IPS-20b (cell line): ENCODE measurements around the gene SDCCAG8.

Experiments used
- H3K27ac ChIP-seq: one replicate; pipeline ENCODE4 v1.5.1; 2013; ENCODE audit warnings: low read length
- H3K27me3 ChIP-seq: 2 replicates; pipeline ENCODE4 v1.6.1; 2013; ENCODE audit warnings: mild to moderate bottlenecking, low read length, inconsistent platforms; ENCODE audit not compliant: insufficient read depth
- H3K36me3 ChIP-seq: 2 replicates; pipeline ENCODE4 v1.6.1; 2013; ENCODE audit warnings: low read depth, mild to moderate bottlenecking, inconsistent platforms, low read length, moderate library complexity; ENCODE audit not compliant: insufficient read depth
- H3K4me1 ChIP-seq: 2 replicates; pipeline ENCODE4 v1.6.1; 2013; ENCODE audit warnings: mild to moderate bottlenecking, control low read depth, inconsistent platforms, low read length, moderate library complexity; ENCODE audit not compliant: insufficient read depth
- H3K4me3 ChIP-seq: 2 replicates; pipeline ENCODE4 v1.5.1; 2013; ENCODE audit warnings: mild to moderate bottlenecking, low read length, inconsistent platforms
- H3K9ac ChIP-seq: 2 replicates; pipeline ENCODE4 v1.6.1; 2013; ENCODE audit warnings: low read depth, mild to moderate bottlenecking, inconsistent platforms, low read length, moderate library complexity
- H3K9me3 ChIP-seq: 2 replicates; pipeline ENCODE4 v1.6.1; 2013; ENCODE audit warnings: mild to moderate bottlenecking, low read depth, low read length, inconsistent platforms; ENCODE audit not compliant: insufficient read depth

The SDCCAG8 gene

GRCh38 chr1:243415663-243416408 is 160.0 kb downstream of the SDCCAG8 start:
- Histone ChIP-seq H3K9ac (no peak overlapping the region), H3K27ac (no peak overlapping the region), H3K27me3 (no peaks in the 10 kb centered on the region), H3K9me3 (no peaks in the 10 kb centered on the region), H3K4me1 (peaks cover 10% of the 10 kb centered on the region; the same call in 1 of the 2 replicates), H3K36me3 (no peaks in the 10 kb centered on the region), H3K4me3 (no peak overlapping the region)

- no peaks in the 10 kb centered on the region for H3K36me3 ChIP-seq
- no peaks in the 10 kb centered on the region for H3K9me3 ChIP-seq
- no peak overlapping the region for H3K27ac ChIP-seq
- H3K27me3 ChIP-seq, result no peaks in the 10 kb centered on the region
- H3K4me3 ChIP-seq, result no peak overlapping the region
- H3K4me1 ChIP-seq, result peaks cover 14% of the 10 kb centered on the region; the same call in 1 of the 2 replicates
- H3K9ac ChIP-seq, result no peak overlapping the region
Observed at GRCh38 chr1:243416495-243416894, 160.7 kb downstream of the SDCCAG8 start.

- no peak overlapping the region for H3K9ac ChIP-seq
- H3K27ac ChIP-seq, result no peak overlapping the region
- no peaks in the 10 kb centered on the region for H3K9me3 ChIP-seq
- H3K27me3 ChIP-seq, result no peaks in the 10 kb centered on the region
- no peaks in the 10 kb centered on the region for H3K36me3 ChIP-seq
- H3K4me3 ChIP-seq, result no peak overlapping the region
- H3K4me1 ChIP-seq, result peaks cover 7% of the 10 kb centered on the region; the same call in 1 of the 2 replicates
Observed at GRCh38 chr1:243420016-243420945, 164.4 kb downstream of the SDCCAG8 start.

- no peaks in the 10 kb centered on the region for H3K36me3 ChIP-seq
- H3K27ac ChIP-seq, result no peak overlapping the region
- no peak overlapping the region for H3K4me3 ChIP-seq
- peaks cover 5% of the 10 kb centered on the region; the same call in 1 of the 2 replicates for H3K4me1 ChIP-seq
- no peaks in the 10 kb centered on the region for H3K27me3 ChIP-seq
- H3K9me3 ChIP-seq, result no peaks in the 10 kb centered on the region
- no peak overlapping the region for H3K9ac ChIP-seq
Observed at GRCh38 chr1:243420946-243421685, 165.3 kb downstream of the SDCCAG8 start.

GRCh38 chr1:243421784-243422183 is 165.9 kb downstream of the SDCCAG8 start:
- H3K27me3 ChIP-seq, result no peaks in the 10 kb centered on the region
- no peak overlapping the region for H3K4me3 ChIP-seq
- no peaks in the 10 kb centered on the region for H3K36me3 ChIP-seq
- no peak overlapping the region for H3K9ac ChIP-seq
- no peak overlapping the region for H3K27ac ChIP-seq
- peaks cover 5% of the 10 kb centered on the region; the same call in 1 of the 2 replicates for H3K4me1 ChIP-seq
- no peaks in the 10 kb centered on the region for H3K9me3 ChIP-seq

- H3K36me3 ChIP-seq, result no peaks in the 10 kb centered on the region
- no peaks in the 10 kb centered on the region for H3K27me3 ChIP-seq
- no peak overlapping the region for H3K9ac ChIP-seq
- peaks cover 5% of the 10 kb centered on the region; the same call in 1 of the 2 replicates for H3K4me1 ChIP-seq
- H3K9me3 ChIP-seq, result no peaks in the 10 kb centered on the region
- H3K4me3 ChIP-seq, result no peak overlapping the region
- no peak overlapping the region for H3K27ac ChIP-seq
Observed at GRCh38 chr1:243422362-243422761, 166.5 kb downstream of the SDCCAG8 start.

GRCh38 chr1:243428084-243428483 is 172.2 kb downstream of the SDCCAG8 start:
- no peaks in the 10 kb centered on the region for H3K27me3 ChIP-seq
- no peak overlapping the region for H3K27ac ChIP-seq
- H3K4me3 ChIP-seq, result no peak overlapping the region
- no peak overlapping the region for H3K9ac ChIP-seq
- no peaks in the 10 kb centered on the region for H3K9me3 ChIP-seq
- H3K4me1 ChIP-seq, result no peaks in the 10 kb centered on the region
- no peaks in the 10 kb centered on the region for H3K36me3 ChIP-seq

GRCh38 chr1:243428617-243429342 is 172.9 kb downstream of the SDCCAG8 start:
- Histone ChIP-seq H3K27ac (no peak overlapping the region), H3K9ac (no peak overlapping the region), H3K27me3 (no peaks in the 10 kb centered on the region), H3K4me1 (no peaks in the 10 kb centered on the region), H3K4me3 (no peak overlapping the region), H3K9me3 (no peaks in the 10 kb centered on the region), H3K36me3 (no peaks in the 10 kb centered on the region)

GRCh38 chr1:243431591-243431990 is 175.8 kb downstream of the SDCCAG8 start:
- H3K9me3 ChIP-seq, result no peaks in the 10 kb centered on the region
- H3K27ac ChIP-seq, result no peak overlapping the region
- H3K4me1 ChIP-seq, result no peaks in the 10 kb centered on the region
- H3K9ac ChIP-seq, result no peak overlapping the region
- no peaks in the 10 kb centered on the region for H3K27me3 ChIP-seq
- no peaks in the 10 kb centered on the region for H3K36me3 ChIP-seq
- no peak overlapping the region for H3K4me3 ChIP-seq

- H3K4me3 ChIP-seq, result no peak overlapping the region
- H3K4me1 ChIP-seq, result no peaks in the 10 kb centered on the region
- no peaks in the 10 kb centered on the region for H3K36me3 ChIP-seq
- H3K27ac ChIP-seq, result no peak overlapping the region
- H3K9me3 ChIP-seq, result no peaks in the 10 kb centered on the region
- H3K27me3 ChIP-seq, result no peaks in the 10 kb centered on the region
- no peak overlapping the region for H3K9ac ChIP-seq
Observed at GRCh38 chr1:243432136-243432535, 176.3 kb downstream of the SDCCAG8 start.
